Nephron (organoid): ENCODE data around the gene CNTN1.

Source experiments
- H3K27ac Mint-ChIP-seq, 3 experiments: 2 replicates each; pipeline ENCODE4 v1.8.0; 2020; ENCODE audit warnings: mixed read lengths in 3 of 3, mild to moderate bottlenecking in 2 of 3, moderate library complexity in 1 of 3
- H3K27me3 Mint-ChIP-seq: 2 replicates; pipeline ENCODE4 v1.8.0; 2021; ENCODE audit warnings: low read depth, mild to moderate bottlenecking, moderate library complexity, mixed read lengths
- H3K36me3 Mint-ChIP-seq: 2 replicates; pipeline ENCODE4 v1.8.0; 2020; ENCODE audit warnings: low read depth, mixed read lengths
- H3K4me1 Mint-ChIP-seq: 2 replicates; pipeline ENCODE4 v1.8.0; 2020; ENCODE audit warnings: mixed read lengths
- H3K4me3 Mint-ChIP-seq, 3 experiments: 2 replicates each; pipeline ENCODE4 v1.8.0; 2020; ENCODE audit warnings: mild to moderate bottlenecking in 3 of 3, mixed read lengths in 3 of 3, moderate library complexity in 2 of 3
- H3K9me3 Mint-ChIP-seq: 2 replicates; pipeline ENCODE4 v1.8.0; 2020; ENCODE audit warnings: mixed read lengths
- TF ChIP-seq, protein P1 (sequence below), 3 experiments: fragments of 200-600 bp; sonication (generic); IDR thresholded peaks; one replicate each; pipeline ENCODE4 v1.5.0; 2021; ENCODE audit warnings: antibody characterized with exemption in 3 of 3; ENCODE audit not compliant: unreplicated experiment in 3 of 3

The CNTN1 gene

GRCh38 chr12:40663781-40664180 lies 28.5 kb upstream of the CNTN1 start:
- no peaks in the 10 kb centered on the region for H3K4me1 Mint-ChIP-seq
- peaks cover 5% of the 10 kb centered on the region for H3K36me3 Mint-ChIP-seq
- H3K9me3 Mint-ChIP-seq, result peaks cover 14% of the 10 kb centered on the region
- no peak overlapping the region for H3K4me3 Mint-ChIP-seq
- peak overlapping the region in 2 of 3 experiments; percentile 26 to 35 for H3K27ac Mint-ChIP-seq
- TF ChIP-seq, protein P1, sequence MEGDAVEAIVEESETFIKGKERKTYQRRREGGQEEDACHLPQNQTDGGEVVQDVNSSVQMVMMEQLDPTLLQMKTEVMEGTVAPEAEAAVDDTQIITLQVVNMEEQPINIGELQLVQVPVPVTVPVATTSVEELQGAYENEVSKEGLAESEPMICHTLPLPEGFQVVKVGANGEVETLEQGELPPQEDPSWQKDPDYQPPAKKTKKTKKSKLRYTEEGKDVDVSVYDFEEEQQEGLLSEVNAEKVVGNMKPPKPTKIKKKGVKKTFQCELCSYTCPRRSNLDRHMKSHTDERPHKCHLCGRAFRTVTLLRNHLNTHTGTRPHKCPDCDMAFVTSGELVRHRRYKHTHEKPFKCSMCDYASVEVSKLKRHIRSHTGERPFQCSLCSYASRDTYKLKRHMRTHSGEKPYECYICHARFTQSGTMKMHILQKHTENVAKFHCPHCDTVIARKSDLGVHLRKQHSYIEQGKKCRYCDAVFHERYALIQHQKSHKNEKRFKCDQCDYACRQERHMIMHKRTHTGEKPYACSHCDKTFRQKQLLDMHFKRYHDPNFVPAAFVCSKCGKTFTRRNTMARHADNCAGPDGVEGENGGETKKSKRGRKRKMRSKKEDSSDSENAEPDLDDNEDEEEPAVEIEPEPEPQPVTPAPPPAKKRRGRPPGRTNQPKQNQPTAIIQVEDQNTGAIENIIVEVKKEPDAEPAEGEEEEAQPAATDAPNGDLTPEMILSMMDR (IDR thresholded peaks at IDR 0.05; ENCODE audit: unreplicated experiment in 3 of 3), result no peak
- H3K27me3 Mint-ChIP-seq, result no peaks in the 10 kb centered on the region

DNA sequence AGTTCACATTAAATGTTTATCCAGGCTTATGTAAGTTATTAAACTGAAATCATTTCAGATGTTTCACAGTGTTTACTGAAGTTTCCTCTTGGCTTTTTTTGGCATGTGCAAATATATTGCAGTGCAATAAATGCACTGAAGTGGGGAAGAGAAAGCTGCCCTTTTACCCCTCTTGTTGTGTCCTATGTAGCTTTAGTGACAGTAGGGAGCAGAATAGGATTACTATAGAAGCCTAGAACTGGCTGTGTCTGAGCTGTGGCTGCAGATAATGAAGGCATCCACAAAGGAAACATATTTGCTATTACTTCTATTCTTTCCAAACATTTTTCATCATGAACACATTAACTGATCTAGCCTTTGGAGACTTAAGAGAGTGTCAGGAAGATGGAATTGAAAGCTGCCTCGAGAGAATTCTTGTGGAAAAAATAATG lies 24.1 kb upstream of the CNTN1 start:
- H3K36me3 Mint-ChIP-seq, result peaks cover 5% of the 10 kb centered on the region
- H3K9me3 Mint-ChIP-seq, result peaks cover 5% of the 10 kb centered on the region
- H3K27ac Mint-ChIP-seq, result no peak overlapping the region
- H3K4me3 Mint-ChIP-seq, result no peak overlapping the region
- H3K4me1 Mint-ChIP-seq, result peaks cover 7% of the 10 kb centered on the region
- TF ChIP-seq, protein P1 (IDR thresholded peaks at IDR 0.05; ENCODE audit: unreplicated experiment in 3 of 3), result no peak
- H3K27me3 Mint-ChIP-seq, result no peaks in the 10 kb centered on the region

DNA sequence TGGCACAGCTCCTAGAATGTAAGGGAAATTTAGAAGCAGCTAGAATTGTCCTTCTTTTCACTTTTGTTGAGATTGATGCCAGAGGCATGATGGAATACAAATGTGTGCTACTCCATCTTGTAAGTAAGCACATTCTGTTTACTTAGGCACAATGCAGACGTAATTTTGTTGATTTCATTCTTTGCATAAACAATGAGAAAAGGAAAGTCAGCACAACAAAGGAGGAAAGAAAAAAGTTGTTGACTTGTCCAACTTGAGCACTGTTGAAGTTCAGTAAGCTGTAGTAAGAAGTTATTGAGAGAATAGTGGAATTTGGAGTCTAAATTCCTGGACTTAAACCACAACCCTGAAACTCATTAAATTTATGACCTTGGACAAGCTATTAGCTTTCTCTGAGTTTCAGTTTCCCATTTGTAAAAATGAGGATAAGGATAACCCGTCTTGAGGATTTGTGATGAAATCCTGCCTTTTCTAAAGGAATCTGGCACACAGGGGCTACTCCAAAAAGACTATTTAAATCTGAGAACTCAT lies 19.4 kb upstream of the CNTN1 start:
- Mint-ChIP-seq H3K36me3 (no peaks in the 10 kb centered on the region), H3K27me3 (no peaks in the 10 kb centered on the region), H3K4me3 (peak overlapping the region in 2 of 3 experiments; percentile 23 to 32), H3K27ac (peak overlapping the region; percentile 93 to 96 (median 93)), H3K9me3 (peaks cover 2% of the 10 kb centered on the region), H3K4me1 (peaks cover 9% of the 10 kb centered on the region)
- TF ChIP-seq, protein P1 (IDR thresholded peaks at IDR 0.05; ENCODE audit: unreplicated experiment in 3 of 3), result no peak

DNA sequence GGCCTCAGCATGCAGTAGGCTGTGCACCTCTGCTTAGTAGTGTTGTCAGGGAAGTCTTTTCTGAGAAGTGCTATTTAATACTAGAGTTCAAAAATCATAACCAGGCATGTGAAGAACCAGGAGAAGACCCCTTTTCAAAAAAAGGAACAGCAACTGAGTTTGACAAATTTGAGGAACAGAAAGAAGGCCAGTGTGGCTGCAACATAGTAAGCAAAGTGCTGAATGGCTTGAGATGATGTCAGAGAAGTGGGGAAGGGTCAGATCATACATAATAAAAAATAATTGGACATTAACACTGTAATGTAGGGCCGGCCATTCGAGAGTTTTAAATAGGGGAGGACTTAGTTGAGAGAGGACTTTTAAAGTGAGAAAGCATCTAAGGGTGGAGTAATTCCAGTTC lies 11.1 kb upstream of the CNTN1 start:
- Mint-ChIP-seq H3K4me1 (no peaks in the 10 kb centered on the region), H3K9me3 (peaks cover 9% of the 10 kb centered on the region), H3K27me3 (no peaks in the 10 kb centered on the region), H3K4me3 (no peak overlapping the region), H3K27ac (no peak overlapping the region), H3K36me3 (peaks cover 6% of the 10 kb centered on the region)
- TF ChIP-seq, protein P1 (IDR thresholded peaks at IDR 0.05; ENCODE audit: unreplicated experiment in 3 of 3), result no peak

DNA sequence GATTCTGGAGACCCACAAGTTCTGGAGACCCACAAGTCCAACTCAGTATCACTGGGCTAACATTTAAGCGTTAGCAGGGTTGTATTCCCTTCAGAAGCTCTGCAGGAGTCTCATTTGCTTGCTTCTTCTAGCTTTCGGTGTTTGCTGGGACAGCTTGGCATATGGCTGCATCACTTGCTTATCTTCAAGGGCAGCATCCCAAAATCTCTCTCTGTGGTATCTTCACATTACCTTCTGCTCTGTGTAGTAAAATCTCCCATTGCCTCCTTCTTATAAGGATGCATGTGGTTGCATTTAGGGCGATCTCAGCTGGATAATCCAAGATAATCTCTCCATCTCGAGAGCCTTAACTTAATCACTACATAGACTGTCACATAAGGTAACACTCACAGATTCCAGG lies 7.3 kb upstream of the CNTN1 start:
- Mint-ChIP-seq H3K9me3 (no peaks in the 10 kb centered on the region), H3K27me3 (no peaks in the 10 kb centered on the region), H3K27ac (no peak overlapping the region), H3K36me3 (no peaks in the 10 kb centered on the region), H3K4me3 (no peak overlapping the region), H3K4me1 (no peaks in the 10 kb centered on the region)
- TF ChIP-seq, protein P1 (IDR thresholded peaks at IDR 0.05; ENCODE audit: unreplicated experiment in 3 of 3), result no peak

GRCh38 chr12:40688085-40688725 lies 4.0 kb upstream of the CNTN1 start:
- TF ChIP-seq, protein P1 (IDR thresholded peaks at IDR 0.05; ENCODE audit: unreplicated experiment in 3 of 3), result no peak
- Mint-ChIP-seq H3K4me1 (peaks cover 14% of the 10 kb centered on the region), H3K4me3 (peak overlapping the region in 2 of 3 experiments; percentile 5 to 23), H3K9me3 (no peaks in the 10 kb centered on the region), H3K36me3 (no peaks in the 10 kb centered on the region), H3K27me3 (peaks cover 20% of the 10 kb centered on the region), H3K27ac (peak overlapping the region in 2 of 3 experiments; percentile 16 to 28)
